Endothelial cell (in vitro differentiated cells): ENCODE data around the gene ARG2. TPM values are rescaled to one million over a fixed set of nuclear protein-coding genes. Genes with fewer than 3 reads are reported as not detected.

ENCODE experiments used
- DNase-seq: peaks from one replicate; pipeline ENCODE4 v3.0.0; 2021; ENCODE audit warnings: low spot score
- H3K27ac Mint-ChIP-seq: one replicate; pipeline ENCODE4 v1.8.0; 2021; ENCODE audit warnings: mixed read lengths, inconsistent platforms; ENCODE audit not compliant: unreplicated experiment
- H3K27me3 Mint-ChIP-seq: one replicate; pipeline ENCODE4 v1.8.0; 2021; ENCODE audit warnings: mild to moderate bottlenecking, moderate library complexity, mixed read lengths, inconsistent platforms; ENCODE audit not compliant: unreplicated experiment
- H3K36me3 Mint-ChIP-seq: one replicate; pipeline ENCODE4 v1.8.0; 2021; ENCODE audit warnings: mild to moderate bottlenecking, low read depth, mixed read lengths, inconsistent platforms; ENCODE audit not compliant: unreplicated experiment
- H3K4me1 Mint-ChIP-seq: one replicate; pipeline ENCODE4 v1.8.0; 2021; ENCODE audit warnings: mild to moderate bottlenecking, mixed read lengths, inconsistent platforms; ENCODE audit not compliant: unreplicated experiment
- H3K4me3 Mint-ChIP-seq: one replicate; pipeline ENCODE4 v1.8.0; 2021; ENCODE audit warnings: mild to moderate bottlenecking, mixed read lengths, inconsistent platforms; ENCODE audit not compliant: unreplicated experiment
- H3K9me3 Mint-ChIP-seq: one replicate; pipeline ENCODE4 v1.8.0; 2021; ENCODE audit warnings: mixed read lengths, inconsistent platforms; ENCODE audit not compliant: unreplicated experiment
- total RNA-seq: library from RNA; stranded (reverse); fragmentation: NEBNext Ultra II Directional; extraction: Animal tissue kit (Norgen Biotek cat#: 25700); gene quantifications from one replicate; pipeline ENCODE4 v1.2.1, GENCODE V29; 2021; ENCODE audit not compliant: unreplicated experiment
- TF ChIP-seq, protein P1 (sequence below): fragments of 200-600 bp; sonication (generic); IDR thresholded peaks from one replicate; pipeline ENCODE4 v1.5.0; 2021; ENCODE audit warnings: antibody characterized with exemption; ENCODE audit not compliant: unreplicated experiment

The ARG2 gene
- total RNA-seq, 1 donor from 2014 or later = 18.6 TPM

DNA sequence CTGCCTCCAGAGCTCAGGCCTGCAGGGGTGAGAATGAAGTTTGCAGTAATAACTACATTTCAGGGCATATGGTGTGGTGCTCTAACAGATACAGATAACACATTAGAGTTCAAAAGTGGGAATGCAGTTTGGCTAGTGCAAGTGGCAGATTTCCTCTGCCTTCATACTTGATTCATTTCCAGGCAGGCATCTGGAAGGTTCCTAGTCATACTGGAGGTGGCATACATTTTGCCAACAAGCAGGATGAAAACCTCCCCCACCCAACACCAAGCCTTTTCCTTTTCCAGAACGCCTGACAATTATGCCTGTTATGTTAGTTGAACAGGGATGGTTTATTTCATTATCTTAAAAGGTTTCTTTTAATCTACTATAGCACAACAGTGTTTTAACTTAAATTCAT lies 30.4 kb downstream of the ARG2 start:
- DNase-seq = no peak
- H3K27ac Mint-ChIP-seq = no peak overlapping the region
- H3K36me3 Mint-ChIP-seq = peaks cover 31% of the 10 kb centered on the region
- no peaks in the 10 kb centered on the region for H3K4me1 Mint-ChIP-seq
- H3K9me3 Mint-ChIP-seq = no peaks in the 10 kb centered on the region
- peaks cover 1% of the 10 kb centered on the region for H3K27me3 Mint-ChIP-seq
- TF ChIP-seq, protein P1, sequence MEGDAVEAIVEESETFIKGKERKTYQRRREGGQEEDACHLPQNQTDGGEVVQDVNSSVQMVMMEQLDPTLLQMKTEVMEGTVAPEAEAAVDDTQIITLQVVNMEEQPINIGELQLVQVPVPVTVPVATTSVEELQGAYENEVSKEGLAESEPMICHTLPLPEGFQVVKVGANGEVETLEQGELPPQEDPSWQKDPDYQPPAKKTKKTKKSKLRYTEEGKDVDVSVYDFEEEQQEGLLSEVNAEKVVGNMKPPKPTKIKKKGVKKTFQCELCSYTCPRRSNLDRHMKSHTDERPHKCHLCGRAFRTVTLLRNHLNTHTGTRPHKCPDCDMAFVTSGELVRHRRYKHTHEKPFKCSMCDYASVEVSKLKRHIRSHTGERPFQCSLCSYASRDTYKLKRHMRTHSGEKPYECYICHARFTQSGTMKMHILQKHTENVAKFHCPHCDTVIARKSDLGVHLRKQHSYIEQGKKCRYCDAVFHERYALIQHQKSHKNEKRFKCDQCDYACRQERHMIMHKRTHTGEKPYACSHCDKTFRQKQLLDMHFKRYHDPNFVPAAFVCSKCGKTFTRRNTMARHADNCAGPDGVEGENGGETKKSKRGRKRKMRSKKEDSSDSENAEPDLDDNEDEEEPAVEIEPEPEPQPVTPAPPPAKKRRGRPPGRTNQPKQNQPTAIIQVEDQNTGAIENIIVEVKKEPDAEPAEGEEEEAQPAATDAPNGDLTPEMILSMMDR = no peak
- no peak overlapping the region for H3K4me3 Mint-ChIP-seq

DNA sequence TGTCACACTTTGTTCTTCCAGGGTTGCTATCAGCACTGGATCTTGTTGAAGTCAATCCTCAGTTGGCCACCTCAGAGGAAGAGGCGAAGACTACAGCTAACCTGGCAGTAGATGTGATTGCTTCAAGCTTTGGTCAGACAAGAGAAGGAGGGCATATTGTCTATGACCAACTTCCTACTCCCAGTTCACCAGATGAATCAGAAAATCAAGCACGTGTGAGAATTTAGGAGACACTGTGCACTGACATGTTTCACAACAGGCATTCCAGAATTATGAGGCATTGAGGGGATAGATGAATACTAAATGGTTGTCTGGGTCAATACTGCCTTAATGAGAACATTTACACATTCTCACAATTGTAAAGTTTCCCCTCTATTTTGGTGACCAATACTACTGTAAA lies 31.0 kb downstream of the ARG2 start:
- H3K9me3 Mint-ChIP-seq = no peaks in the 10 kb centered on the region
- H3K36me3 Mint-ChIP-seq = peaks cover 26% of the 10 kb centered on the region
- no peak overlapping the region for H3K4me3 Mint-ChIP-seq
- H3K27me3 Mint-ChIP-seq = peaks cover 1% of the 10 kb centered on the region
- peak overlapping the region; percentile 25 for H3K27ac Mint-ChIP-seq
- no peak for DNase-seq
- H3K4me1 Mint-ChIP-seq = no peaks in the 10 kb centered on the region
- TF ChIP-seq, protein P1 = no peak

DNA sequence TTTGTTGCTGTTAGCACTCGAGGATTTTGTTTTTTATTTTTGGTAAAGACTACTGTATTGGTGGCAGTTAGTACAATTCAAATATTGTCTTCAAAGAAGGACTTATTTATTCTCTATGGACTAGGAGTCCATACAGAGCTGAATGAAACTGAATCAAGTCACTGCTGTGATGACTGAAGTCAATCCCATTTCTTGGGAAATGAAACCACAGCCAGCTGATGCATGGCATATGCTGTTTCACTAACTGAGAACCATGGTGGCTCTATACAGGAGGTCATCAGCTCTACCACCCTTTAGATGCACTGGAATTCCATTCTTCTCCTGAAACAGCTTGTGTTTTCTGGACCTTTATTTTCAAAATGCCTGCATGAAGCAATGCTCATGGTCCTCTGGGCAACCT lies 32.5 kb downstream of the ARG2 start:
- Mint-ChIP-seq H3K36me3 (peaks cover 14% of the 10 kb centered on the region), H3K9me3 (no peaks in the 10 kb centered on the region), H3K4me1 (no peaks in the 10 kb centered on the region), H3K4me3 (no peak overlapping the region), H3K27ac (no peak overlapping the region), H3K27me3 (peaks cover 1% of the 10 kb centered on the region)
- TF ChIP-seq, protein P1 = no peak
- no peak for DNase-seq

DNA sequence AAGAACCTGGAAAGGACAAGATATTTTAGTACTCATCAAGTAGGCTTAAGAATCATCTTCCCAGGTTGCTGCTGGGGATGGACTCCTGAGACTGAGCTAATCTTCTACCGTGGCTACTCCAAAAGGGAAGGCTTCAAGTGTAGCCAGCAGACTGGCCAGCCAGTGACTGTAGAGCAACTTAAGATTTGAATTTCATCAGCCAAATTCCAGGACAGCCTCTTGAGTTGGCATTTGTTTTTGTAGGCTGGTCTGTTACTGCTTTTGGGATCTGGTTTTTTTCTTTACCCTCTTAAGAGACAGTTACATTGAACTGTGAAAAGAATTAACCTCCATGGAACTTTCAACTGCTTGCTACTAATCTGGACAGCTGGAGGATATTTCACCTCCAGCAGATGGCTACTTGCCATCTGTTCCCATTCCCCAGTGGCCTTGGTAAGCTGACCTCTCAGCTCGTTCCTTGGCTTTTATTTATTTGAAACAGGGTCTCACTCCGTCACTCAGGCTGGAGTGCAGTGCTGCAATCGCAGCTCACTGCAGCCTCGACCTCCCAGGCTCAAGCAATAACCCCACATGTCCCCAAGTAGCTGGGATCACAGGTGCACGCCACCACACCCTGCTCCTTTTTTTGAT lies 34.0 kb downstream of the ARG2 start:
- peaks cover 3% of the 10 kb centered on the region for H3K27me3 Mint-ChIP-seq
- H3K36me3 Mint-ChIP-seq = peaks cover 17% of the 10 kb centered on the region
- H3K9me3 Mint-ChIP-seq = no peaks in the 10 kb centered on the region
- TF ChIP-seq, protein P1 = no peak
- no peak overlapping the region for H3K4me3 Mint-ChIP-seq
- H3K27ac Mint-ChIP-seq = no peak overlapping the region
- H3K4me1 Mint-ChIP-seq = no peaks in the 10 kb centered on the region
- no peak for DNase-seq

DNA sequence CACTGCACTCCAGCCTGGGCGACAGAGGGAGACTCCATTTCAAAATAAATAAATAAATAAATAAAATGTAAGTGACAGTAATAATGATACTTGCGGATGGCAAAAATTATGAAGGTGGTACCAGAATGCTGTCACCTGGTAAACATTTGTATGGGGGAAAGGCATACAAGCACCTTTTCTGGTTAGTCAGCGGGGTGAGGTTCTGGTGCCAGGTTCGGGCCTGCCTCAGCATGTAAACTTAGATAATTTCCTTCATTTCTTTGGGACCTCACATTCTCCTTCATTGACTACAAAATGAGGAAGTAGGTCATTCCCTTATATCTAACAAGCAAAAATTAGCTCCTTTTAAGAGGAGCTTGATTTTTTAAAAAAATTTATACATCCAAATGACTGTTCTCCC lies 43.9 kb downstream of the ARG2 start:
- H3K36me3 Mint-ChIP-seq = peaks cover 8% of the 10 kb centered on the region
- TF ChIP-seq, protein P1 = no peak
- H3K4me1 Mint-ChIP-seq = no peaks in the 10 kb centered on the region
- no peaks in the 10 kb centered on the region for H3K27me3 Mint-ChIP-seq
- H3K27ac Mint-ChIP-seq = no peak overlapping the region
- no peak for DNase-seq
- H3K4me3 Mint-ChIP-seq = no peak overlapping the region
- no peaks in the 10 kb centered on the region for H3K9me3 Mint-ChIP-seq
